GM19438 (cell line): ENCODE data around the gene FAM13A.
A peak's percentile ranks its signal among the peaks of the same experiment; 100 is the strongest.

Source experiments
- ATAC-seq: cut with Tn5 transposase; IDR thresholded peaks from one replicate; pipeline ENCODE4 v1.9.1; 2021; ENCODE audit warnings: low read depth; ENCODE audit not compliant: unreplicated experiment

Gene FAM13A

GRCh38 chr4:88820698-88821415 lies 236.1 kb downstream of the FAM13A start:
- no peak for ATAC-seq

DNA sequence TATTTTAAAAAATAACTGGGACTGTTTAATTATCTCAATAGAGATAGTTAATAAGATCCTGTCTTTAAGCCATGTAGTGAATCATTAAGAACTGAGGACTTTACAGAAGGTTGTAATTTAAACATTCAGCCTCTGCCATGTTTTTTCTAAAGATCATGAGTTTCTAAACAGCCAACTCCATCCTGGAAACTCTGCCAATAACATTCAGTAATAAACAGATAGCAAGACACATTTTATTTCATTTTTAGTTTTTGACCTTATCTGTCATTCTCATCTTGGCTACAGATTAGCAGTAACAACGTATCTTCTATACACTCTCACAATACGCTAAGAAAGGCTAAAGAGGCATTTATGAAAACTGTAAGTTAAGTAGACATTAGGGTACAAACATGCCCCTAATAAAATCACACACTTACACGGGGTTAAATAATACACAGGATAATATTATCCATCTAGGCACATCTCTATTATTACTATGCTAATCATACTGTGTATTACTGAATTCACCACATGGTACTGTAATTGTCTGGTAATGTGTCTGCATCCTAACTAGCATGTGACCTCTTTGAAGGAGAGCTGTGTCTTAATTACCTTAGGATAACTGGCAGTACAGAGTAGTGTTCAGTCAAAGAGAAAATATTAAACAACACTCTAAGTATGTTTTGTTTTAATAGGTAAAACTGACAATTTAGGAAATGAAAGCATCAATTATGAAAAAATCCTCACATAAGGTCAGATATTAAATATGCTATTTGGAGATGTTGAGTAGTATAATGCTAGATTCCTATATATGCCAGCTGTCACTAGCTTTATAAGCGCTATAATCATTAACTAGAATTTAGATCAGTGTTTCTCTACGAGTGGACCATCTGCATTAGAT lies 236.9 kb downstream of the FAM13A start:
- ATAC-seq, result no peak

GRCh38 chr4:88818631-88819470 lies 238.1 kb downstream of the FAM13A start:
- ATAC-seq, result no peak

DNA sequence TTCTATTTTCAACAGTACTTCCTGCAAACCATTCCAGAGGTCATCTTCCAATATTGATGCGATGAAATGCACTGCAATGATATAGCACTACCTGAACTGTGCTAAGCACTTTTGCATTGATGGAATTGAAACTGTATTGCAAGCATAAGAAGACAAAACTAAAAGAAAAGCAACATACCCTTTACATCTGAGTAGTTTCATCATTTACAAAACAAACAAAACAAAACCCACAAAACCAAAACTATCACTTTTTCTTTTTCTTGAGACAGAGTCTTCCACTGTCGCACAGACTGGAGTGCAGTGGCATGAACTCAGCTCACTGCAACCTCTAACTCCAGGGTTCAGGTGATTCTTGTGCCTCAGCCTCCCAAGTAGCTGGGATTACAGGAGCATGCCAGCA lies 239.2 kb downstream of the FAM13A start:
- peak; percentile 49 for ATAC-seq

DNA sequence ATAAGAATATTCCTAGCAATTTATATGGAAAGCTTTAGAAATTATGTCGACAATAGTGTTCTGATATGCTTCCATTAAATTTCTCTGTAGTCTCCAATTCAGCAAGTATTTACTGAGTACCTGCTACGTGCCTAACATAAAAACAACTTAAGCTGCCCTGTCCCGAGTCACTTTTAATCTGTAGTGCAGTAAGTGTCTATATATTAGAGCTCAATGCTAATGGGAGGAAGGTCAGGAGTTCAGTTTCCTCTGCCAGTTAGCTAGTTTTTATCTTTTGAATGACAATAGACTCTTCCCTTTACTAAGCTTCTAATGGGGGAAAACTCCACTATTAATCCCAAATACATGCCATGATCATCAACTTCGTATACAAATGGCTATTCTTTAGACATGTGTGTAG lies 240.6 kb downstream of the FAM13A start:
- ATAC-seq, result no peak

GRCh38 chr4:88814043-88814617 lies 242.9 kb downstream of the FAM13A start:
- no peak for ATAC-seq

DNA sequence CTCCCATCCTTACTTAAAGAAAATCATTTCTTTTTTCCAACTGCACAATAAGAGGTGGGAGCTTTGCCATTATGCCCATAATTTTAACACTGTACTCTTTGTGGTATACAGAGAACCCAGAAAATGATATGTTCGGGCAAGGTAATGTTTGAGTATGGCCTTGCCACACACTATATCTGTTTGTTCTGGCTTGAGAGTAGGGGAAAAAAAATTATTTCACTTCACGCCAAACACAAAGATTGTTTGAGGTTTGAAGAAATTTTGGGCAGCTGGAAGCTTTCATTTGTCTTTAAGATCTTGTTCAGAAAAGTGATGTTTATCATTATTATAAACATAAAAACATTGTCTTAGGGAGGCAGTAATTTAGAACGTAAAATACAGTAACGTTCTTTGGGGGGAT lies 244.0 kb downstream of the FAM13A start:
- no peak for ATAC-seq

- ATAC-seq, result no peak
Observed at GRCh38 chr4:88812420-88812819, 244.6 kb downstream of the FAM13A start.

DNA sequence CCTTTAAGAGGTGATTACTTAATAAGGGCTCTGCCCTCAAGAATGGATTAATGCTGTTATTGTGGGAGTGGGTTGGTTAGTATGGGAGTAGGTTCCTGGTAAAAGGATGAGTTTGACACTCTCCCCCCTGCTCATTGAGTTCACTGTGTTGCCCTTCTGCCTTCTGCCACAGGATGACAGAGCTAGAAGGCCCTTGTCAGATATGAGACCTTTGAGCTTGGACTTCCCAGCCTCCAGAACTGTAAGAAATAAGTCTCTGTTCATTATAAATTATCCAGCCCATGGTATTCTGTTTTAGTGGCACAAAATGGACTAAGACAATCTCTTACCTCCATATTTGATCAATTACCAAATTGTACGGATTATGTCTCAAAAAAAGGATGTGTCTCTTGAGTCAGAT lies 245.1 kb downstream of the FAM13A start:
- no peak for ATAC-seq

GRCh38 chr4:88810325-88810724 lies 246.7 kb downstream of the FAM13A start:
- no peak for ATAC-seq

- no peak for ATAC-seq
Observed at GRCh38 chr4:88809576-88810219, 247.3 kb downstream of the FAM13A start.

DNA sequence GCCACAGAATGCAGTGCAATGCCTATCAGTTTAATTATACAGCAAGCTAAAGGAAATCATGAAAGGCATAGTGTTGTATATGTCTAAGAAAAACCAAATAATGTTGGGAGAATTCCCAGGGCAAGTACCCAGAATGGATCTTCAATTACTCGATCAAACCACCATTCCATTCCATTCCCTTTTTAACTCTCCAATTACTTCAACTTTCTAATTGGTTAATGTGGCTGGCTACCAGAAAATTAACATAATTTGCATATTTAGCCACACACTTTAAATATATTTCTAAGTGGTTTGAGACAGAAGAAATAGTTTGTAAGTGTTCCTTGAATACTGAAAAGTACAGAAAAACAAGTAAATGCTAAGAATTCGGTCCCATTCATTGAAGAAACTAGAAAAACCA lies 247.9 kb downstream of the FAM13A start:
- ATAC-seq, result no peak

DNA sequence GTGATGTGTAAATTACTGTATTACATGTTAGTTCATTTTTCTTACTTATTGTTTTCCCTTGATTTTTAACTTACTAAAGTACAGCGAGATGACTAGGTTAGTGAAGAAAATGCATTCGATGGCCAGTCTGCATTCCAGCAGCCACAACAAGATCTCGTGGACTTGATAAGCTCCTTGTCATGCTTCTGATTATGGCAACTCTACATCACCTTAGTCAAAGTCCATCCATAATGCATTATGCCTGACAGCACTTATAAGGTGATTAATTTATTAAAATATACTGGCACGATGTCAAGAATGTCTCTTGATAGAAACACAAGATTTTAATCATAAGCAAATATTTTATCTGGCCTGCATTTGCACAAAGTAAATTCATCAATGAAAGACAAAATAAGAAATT lies 249.5 kb downstream of the FAM13A start:
- ATAC-seq, result no peak

GRCh38 chr4:88804234-88804633 lies 252.8 kb downstream of the FAM13A start:
- ATAC-seq, result no peak

DNA sequence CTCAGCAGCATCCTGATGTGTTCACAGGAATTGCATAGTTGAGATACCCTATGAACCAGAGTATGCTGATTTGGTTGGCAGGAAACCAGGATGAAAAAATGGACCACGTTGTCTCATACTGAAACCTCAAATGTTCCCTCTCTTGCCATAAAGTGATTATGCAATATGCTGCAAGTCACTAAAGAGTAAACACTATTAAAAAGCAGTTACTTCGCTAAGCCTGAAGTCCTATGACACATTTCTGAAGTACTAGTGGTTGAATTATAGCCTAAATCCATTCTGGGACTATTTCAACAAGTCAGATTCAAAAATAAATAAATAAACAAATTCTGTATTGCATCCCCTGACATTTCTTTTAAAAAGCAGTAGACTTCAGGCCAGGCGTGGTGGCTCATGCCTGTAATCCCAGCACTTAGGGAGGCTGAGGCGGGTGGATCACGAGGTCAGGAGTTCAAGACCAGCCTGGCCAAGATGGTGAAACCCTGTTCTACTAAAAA lies 253.3 kb downstream of the FAM13A start:
- ATAC-seq, result peak; percentile 82

GRCh38 chr4:88802585-88803286 lies 254.2 kb downstream of the FAM13A start:
- ATAC-seq, result no peak

DNA sequence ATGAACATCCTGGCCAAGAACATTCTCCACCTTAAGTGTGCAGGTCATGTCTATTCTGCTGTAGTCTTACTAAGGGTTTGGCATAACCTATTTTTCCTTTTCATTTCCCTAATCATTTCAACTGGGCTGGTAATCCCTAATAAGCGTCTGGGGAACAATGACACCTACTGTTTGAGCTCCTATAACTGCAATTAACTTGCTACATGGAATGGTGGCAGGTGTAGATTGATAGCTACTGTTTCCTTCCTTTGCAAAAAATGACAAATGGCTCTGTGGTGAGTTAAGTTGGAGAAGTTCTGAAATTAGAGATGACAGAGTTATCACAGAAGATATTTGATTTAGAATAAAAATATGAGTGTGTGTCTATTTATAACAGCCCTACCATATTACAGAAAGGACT lies 254.8 kb downstream of the FAM13A start:
- ATAC-seq, result no peak

GRCh38 chr4:88799900-88800299 lies 257.1 kb downstream of the FAM13A start:
- ATAC-seq, result no peak

DNA sequence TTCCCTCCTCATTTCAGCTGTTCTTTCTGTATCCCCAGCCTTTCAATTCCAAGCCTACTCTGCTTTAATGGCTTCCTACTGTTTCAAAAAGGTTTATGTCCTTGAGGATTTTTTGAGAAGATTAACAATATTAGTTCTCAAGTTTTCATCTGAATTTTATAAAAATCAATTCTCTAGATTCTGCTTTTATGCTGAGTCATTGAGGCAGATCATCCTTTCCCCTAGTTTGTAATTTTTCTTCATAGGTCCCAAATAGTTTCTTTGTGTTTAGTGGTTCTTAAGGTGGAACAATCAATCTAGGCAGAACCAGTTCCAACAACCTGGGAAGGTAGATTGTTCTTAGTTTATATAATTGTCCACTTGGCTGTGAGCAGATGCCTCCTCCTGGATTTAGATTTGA lies 259.3 kb downstream of the FAM13A start:
- ATAC-seq, result no peak
